ENCODE measurements around the gene DDX3X.
"Not testable (repeated sequence)": the region's sequence is repeated elsewhere in the genome, so short reads cannot be mapped to it uniquely, and the experiment has no call there.

DDX3X gene

DNA sequence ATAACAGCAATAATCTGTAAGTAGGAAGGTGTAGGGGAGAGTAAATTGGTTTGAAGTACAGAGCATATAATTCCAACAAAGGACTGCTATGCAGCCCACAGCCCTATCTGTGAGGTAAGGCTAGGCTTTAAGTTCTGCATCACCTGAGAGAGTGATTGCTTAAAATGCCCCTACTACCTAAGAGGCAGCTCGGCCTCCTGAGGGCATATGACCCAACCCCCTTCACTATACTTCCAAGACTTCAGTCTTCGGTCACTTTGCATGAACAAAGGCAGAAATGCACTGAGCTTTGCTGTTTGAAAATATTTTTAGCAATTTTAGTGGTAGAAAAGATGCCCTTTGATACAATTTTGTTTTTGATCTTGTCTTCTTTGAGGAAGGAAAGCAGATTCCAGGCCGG is 4.9 kb upstream of the DDX3X start:
- no peak for DNase-seq (ENCODE audit: low read depth)

DNA sequence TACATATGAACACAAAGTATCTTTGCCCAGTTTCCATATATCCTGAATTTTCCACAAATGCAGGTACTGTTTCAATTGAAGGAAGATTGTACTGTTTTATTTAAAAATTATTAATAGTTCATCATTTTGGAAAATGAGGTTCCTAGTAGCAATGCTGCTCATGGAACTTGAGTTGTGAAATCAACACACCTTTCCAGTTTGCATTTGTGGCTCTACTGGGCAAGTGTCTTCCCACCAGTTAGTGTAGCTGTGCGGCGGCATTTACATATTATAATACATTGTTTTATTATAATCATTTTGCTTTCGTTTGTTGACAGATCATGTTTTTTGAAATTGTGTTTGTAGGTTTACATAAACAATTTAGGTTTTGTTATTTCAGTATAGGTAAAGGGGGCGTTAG is 2.0 kb upstream of the DDX3X start:
- no peak for DNase-seq (ENCODE audit: low read depth)

DNA sequence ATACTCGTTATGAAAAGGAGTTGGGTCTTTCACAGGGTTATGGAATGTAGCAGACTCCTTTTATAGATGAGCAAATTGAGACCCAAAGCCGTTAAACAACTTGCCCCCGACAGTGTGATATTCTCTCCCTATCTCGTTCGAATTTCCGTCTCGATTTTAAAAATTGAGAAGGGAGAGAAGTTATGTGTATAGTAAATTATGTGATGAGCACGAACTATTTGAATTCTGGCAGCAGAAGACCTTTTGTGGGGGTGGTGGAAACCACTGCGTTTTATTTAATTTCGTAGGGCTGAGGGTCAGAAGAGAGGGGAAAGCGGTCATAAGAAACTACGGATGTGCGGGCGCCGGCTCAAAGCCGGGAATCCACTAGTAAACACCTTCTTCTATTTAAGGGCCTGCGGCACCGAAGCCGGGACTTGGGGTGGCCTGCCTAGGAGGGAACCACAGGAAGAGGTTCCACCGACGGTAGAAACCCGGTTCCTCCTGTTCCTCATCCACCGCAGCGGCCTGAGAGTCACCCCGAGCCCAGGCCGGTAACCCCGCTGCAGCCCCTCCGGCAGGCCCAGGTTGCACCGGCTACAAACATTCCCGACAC is 1.5 kb upstream of the DDX3X start:
- no peak for DNase-seq (ENCODE audit: low read depth)

DNA sequence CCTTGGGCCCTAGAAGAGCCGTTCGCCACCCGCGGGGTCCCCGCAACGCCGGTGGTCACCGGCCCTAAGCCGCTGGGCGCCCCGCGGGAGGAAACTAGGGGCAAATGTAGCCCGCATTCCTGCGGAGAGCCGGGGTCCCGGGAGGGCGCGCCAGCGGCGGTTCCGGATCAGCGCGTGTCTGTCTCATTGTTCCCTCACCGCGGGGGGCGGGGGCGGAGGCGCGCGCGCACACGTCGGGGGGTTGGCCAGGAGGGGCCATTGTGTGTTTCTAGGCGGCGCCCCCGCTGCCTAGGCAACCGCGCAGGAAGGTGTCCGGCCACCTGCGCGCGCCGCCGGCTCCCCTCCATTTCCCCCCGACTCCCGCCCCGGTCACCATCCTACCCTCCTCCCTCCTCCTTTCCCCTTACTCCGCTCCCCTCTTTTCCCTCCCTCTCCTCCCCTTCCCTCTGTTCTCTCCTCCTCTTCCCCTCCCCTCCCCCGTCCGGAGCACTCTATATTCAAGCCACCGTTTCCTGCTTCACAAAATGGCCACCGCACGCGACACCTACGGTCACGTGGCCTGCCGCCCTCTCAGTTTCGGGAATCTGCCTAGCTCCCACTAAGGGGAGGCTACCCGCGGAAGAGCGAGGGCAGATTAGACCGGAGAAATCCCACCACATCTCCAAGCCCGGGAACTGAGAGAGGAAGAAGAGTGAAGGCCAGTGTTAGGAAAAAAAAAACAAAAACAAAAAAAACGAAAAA is 789 bp upstream of the DDX3X start:
- DNase-seq (ENCODE audit: low read depth) = no peak

DNA sequence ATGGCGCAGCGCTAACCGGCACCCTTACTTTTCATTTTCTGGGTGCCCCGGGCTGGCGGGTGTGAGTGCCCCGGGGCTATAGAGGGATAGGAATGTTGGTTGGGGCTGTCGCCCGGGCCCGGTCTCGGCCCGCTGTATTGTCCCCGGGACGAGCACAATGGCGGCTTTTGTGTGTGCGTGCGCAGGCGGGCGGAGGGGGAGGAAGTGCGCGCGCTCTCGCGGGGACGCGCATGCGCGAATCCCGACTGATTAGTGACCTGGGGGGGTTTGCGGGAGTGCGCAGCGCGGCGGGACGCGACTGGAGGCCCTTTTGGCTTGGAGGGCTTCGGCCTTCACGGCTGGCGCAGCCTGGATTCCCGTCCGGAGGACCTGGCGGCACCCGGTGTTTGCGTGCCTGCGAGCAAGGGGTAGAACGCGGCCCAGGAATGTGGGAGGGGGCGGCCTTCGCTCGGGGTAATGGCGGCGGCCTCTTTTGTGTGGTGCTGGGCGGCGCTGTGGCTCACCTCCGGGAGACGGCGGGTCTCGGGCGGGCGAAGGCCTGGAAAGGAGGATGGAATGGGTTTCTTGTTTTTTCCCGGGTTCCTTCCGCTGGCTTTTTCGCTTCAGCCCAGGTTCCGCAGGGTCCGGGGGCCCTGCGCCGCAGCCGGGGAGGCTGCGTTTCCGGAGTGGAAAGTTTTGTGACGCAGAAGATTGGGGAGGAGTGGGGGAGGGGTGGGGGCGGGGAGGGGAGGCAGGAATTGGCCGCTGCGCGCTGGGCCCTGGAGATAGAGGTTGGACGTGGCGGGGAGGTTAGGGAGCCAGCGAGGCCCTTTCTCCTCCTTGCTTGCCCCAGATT is 618 bp downstream of the DDX3X start:
- no peak for DNase-seq (ENCODE audit: low read depth)

DNA sequence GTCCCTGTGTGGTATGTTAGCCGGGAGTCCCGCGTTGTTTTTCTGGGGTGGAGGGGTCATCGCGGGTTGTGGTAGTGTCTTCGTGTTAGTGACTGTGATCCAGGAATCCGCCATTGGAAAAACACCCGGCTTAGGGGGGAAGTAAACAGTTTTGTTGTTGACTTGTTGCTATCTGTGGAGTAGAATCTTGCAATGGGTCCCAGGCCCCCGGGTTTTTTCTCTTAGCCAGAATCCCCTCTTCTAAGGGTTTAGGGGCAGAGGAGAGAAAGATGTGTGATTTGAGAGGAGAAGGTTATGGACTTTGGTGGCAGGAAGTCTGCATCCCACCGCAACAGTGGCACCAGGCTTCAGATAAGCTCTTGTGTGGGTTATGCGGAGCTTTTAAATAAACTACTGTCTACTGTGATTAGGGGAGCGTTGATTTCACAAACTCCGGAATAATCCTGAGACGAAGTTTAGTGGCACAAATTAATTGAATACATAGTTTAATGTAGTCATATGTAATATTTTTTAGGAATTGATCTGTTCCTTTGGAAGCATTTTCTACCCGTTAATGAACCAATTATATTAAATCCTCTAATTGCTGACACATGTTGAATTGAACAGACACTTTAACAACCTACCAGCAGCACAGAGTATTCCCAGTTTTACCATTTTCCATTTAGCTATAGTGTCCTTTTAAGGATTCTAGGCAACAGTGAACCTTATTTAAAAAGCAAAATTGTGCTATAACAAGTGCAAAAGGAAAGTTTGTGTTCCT is 1.4 kb downstream of the DDX3X start:
- DNase-seq (ENCODE audit: low read depth) = no peak

DNA sequence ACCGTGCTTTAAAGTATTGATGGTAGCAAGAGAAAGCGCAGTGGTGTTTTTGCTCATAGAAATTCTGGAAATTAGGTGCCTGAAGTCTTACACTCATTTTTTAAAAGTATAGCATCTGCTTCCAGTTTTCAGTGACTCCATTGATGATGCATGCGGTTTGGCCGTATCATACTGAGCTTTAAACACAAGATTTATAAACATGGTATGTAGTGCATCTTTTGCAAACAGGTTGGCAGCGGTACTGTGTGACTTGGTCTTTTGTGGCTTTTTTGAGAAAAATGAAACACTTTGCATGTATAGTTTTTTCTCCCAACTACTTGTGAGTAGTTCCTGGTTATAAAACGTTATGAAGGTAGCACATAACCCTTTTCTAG is 2.0 kb downstream of the DDX3X start:
- DNase-seq (ENCODE audit: low read depth) = no peak

DNA sequence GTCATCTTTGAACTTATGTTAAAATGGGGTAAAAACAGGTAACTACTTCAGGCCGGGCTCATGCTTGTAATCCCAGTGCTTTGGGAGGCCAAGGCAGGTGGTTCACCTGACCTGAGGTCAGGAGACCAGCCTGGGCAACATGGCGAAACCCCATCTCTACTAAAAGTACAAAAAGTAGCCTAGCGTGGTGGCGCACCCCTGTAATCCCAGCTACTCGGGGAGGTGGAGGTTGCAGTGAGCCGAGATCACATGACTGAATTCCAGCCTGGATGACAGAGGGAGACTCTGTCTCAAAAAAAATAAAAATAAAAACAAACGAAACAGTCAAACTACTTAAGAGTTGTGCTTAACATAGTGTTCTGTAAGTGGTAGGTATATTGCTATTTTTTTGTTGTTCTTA is 2.5 kb downstream of the DDX3X start:
- no peak for DNase-seq (ENCODE audit: low read depth)

DNA sequence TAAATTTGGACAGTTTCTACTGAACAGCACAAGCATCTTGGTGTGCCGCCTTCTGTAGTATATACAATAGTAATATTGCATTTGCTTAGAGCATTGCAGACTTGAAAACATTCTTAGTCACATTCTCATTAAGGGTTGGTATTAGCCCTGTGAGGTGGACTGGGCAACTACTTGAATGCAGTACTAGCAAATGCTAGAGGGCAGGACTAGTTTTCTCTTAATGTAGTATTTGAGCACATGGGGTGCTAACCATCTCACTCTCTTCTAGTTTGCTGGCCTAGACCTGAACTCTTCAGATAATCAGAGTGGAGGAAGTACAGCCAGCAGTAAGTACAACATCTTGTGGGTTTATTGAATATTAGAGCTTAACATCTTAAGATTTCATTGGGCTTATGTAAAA is 3.2 kb downstream of the DDX3X start:
- no peak for DNase-seq (ENCODE audit: low read depth)

DNA sequence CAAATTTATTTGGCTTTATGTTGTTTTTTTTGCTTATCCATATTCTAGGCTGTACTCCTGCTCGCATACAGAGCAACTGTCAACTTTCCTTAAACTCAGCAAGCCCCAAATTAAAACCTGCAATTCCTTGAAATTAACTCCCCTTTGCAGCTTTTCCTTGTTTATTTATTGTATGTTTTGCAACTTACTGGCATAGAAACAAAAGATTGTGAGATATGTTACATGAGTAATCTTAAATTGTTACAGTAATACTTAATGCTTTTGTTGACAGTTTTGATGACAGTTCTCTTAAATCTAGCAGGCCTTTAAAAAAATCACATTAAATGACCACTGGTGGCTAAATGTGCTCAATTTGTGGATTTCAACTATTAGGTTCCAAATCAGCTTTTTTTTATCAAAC is 4.5 kb downstream of the DDX3X start:
- no peak for DNase-seq (ENCODE audit: low read depth)

DNA sequence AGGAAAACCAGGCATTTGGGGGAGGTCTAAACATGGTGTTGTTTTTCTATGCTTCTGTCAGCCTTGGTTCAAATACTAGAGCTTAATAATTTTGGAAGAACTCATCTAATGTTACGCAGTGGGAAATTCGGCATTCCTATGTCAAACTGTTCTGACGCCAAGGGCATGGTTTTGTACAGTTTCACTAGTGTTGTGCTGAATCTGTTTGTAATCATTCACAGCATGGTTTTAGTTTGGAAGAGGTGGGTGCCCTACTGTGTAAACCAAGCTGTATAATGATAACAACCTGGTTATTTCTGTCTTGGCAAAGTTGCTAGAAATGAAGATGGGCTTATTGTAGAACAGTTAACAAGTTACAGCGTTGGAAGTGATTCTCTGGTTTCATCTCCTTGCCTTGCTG is 5.2 kb downstream of the DDX3X start:
- DNase-seq (ENCODE audit: low read depth) = no peak

DNA sequence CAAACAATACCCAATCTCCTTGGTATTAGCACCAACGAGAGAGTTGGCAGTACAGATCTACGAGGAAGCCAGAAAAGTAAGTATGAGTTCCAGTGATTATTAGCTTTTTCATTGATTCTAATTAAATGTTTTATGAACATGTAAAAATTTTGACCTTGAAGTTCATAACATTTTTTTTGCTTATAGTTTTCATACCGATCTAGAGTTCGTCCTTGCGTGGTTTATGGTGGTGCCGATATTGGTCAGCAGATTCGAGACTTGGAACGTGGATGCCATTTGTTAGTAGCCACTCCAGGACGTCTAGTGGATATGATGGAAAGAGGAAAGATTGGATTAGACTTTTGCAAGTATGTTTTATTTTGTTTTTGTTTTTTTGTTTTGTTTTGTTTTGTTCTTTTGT is 10.1 kb downstream of the DDX3X start:
- DNase-seq (ENCODE audit: low read depth) = no peak

DNA sequence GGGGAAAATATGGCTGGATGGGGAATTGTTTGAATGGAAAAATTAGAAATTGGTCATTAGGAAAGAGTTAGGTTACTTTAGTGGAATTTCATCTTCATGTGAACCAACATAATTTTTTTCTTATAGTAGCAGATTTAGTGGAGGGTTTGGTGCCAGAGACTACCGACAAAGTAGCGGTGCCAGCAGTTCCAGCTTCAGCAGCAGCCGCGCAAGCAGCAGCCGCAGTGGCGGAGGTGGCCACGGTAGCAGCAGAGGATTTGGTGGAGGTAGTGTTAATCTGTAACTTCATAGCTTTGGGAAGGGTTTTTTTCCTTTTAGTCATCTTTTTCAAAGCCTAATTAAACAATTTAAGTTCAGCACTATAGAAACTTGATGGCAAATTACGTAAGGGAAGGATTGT is 13.2 kb downstream of the DDX3X start:
- no peak for DNase-seq (ENCODE audit: low read depth)

DNA sequence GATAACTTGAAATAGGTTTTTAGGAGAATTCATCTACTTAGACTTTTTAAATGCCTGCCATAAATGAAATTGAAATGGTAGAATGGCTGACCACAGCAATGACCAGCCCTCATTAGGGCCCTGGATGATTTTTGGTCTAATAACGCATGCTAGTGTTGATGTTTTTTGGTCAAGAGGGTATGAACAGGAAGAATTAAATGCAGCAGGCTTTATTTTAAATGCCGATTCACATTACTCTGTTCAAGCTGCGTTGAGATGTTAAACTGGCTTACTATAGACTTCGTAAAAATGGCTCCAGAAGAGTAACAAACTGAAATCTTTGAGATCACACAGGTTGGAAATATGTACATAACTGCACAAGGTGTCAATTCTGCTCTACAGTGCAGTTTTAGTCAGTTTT is 14.6 kb downstream of the DDX3X start:
- DNase-seq (ENCODE audit: low read depth) = no peak

DNA sequence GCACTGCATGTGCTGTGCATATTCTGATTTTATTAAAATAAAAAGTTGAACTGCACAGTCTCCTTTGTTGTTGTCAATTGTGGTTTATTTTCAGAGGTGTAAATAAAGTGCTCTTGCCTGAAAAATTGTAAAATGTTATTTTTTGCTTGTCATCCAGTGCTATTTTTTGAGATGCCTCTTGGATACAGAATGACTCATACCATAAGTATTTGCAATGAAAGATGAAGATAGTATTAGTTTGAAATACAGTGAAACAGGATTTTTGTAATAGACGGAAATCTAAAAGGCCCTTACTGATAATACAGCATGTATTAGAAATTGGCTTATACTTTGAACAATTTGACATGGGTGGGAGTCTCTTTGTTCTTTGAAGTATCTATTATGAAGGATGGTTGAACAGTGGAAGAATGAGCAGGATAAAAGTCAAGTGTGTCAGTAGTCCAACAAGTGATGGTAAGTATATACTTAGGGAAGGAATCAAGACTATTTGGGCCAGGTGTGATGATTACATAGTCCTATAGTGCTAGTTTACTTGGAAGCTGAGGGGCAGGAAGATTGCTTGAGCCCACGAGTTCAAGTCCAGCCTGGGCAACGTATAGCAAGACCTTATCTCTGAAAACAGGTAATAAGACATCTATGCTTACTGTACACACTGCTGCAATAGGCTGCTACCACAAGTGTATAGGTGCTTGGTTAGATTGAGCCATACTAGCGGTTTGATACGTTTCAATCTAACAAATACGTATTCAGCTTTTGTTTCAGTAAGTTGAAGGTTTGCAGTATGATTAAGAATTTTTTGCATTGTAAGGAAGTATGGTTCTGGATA is 16.4 kb downstream of the DDX3X start:
- no peak for DNase-seq (ENCODE audit: low read depth)

DNA sequence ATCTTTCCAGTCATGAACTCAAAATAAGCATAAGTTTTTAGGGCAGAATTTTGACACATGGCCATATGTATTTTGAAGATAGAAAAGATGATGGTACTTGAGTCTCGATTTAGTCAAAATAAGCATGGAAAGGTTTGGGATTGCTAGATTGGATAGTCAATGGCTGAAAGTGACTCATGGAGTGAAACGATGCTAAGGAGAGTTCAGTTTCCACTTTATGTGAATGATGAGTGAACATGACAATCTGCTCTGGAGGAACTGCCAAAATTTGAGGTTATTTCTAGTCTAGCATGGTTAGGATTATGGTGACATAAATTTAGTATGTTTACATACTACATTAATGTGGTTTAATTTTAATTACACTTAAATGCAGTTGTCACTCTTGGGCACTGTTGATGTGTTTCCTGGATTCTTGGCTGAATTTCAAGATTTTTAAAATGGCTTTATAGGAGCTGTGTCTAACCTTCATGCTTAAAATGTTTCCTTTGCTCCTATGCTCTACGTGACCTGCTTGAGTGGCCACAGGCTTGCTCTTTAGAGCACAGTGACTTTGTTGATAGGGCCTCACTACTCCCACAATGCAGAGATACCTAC is 17.1 kb downstream of the DDX3X start:
- no peak for DNase-seq (ENCODE audit: low read depth)

DNA sequence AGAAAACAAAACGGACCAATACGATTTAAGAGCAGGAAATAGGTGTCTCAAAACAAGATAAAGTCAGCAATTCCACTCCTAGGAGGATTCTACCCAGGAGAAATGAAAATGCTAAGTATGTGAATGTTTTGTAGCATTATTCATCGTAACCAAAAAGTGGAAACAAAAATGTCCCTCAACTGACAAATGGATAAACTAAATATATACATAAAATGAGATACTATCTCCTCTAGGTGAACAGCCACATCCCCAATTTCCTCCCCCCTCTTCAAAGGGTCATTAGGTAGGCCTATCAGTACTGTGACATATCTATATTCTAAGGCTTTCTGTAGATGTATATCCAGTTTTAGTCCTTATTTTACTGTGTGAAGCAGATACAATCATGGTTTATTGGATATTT is 18.0 kb downstream of the DDX3X start:
- DNase-seq (ENCODE audit: low read depth) = no peak

DNA sequence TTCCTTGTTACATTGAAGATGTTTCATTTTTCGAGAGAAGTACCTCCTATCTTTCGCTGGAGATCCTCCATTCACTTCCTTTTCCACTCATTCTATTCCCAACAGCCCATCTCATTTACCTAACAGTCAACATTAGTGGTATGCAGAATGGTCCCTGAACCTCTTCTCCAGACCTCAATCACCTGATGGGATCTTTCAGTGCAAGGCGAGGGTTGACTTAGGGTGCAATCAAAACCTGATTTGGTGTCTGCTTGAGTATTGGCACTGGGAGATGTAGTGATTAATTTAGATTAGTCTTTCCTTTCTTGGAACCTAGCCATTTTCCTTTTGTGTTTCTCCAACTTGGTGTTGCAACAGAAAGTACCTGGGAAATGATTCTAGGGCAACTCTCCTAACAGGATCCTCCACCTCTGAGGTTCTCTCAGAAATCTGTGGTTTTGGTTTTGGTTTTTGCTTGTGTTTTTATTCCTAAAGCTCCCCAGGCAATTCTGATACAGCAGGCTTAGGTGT is 18.4 kb downstream of the DDX3X start:
- no peak for DNase-seq (ENCODE audit: low read depth)

DNA sequence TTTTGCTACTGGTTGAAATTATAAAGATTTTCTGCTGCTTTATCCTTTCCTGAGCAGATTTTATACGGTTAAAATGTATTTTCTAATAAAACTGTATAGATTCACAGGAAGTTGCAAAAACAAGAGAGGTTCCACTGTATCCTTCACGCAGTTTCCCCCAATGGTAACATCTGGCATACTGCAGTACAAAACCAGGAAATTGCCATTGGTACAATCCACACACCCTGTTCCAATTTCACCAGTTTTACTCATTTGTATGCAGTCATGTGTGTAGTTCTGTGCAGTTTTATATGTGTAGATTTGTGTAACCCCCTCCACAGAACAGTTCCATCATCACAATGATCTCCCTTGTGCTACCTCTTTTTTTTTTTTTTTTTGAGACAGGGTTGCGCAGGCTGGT is 20.0 kb downstream of the DDX3X start:
- no peak for DNase-seq (ENCODE audit: low read depth)

DNA sequence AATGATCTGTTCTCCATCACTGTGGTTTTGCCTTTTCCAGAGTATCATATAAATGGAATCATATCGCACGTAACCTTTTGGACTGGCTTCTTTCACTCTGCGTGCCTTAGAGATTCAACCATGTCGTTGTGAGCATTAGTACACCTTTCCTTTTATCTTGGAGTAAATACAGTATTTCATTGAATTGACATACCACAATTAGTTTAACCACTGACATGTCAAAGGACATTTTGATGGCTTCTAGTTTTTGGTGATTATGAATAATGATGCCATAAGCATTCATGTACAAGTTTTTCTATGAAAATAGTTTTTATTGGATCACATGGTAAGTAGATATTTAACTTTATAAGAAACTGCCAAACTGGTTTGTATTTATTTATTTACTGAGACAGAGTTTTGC is 35.2 kb downstream of the DDX3X start:
- no peak for DNase-seq (ENCODE audit: low read depth)

DNA sequence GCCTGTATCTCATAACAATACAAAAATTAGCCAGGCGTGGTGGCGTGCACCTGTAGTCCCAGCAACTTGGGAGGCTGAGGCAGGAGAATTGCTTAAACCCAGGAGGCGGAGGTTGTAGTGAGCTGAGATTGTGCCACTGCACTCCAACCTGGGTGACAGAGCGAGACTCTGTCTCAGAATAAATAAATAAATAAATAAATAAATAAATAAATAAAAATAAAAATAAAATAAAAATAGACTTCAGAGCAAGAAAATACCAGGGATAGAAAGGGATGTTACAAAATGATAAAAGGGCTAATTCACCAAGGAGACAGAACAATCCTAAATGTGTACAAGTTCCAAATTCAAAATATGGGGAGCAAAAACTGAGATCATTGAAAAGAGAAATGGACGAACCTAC is 37.6 kb downstream of the DDX3X start:
- not testable (repeated sequence) for DNase-seq (ENCODE audit: low read depth)
